Measurements from ENCODE around the gene LARGE2.

The LARGE2 gene

DNA sequence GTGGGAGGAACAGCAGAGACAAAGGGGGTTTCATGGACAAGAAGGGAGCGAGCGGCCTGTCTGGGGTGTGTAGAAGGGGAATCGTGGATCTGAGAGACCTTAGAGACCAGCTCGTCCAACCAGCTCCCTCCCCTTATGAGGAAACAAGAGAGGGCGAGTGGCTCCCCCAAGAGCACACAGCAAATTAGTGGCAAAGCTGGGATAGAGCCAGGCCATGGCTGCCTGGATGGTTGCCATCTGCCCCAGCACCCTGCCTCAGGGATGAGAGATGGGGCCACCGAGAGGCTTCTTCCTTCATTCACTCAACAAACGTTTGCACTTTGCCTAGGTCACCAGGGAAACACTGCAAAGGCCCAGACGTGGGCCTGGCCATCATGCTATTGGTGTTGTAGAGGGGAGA is 32.9 kb upstream of the LARGE2 start:
- Histone ChIP-seq H3K27me3 (ENCODE audit: control insufficient read depth, low read length) (0 out of 2 replicates have a peak, but pooled peaks cover 7% of the 10 kb centered on the region), H3K4me2 (ENCODE audit: low read length) (no peak overlapping the region), H4K20me1 (ENCODE audit: control insufficient read depth, insufficient read depth, low read depth, low read length) (0 out of 2 replicates have a peak, but pooled peaks cover 5% of the 10 kb centered on the region), H3F3A (ENCODE audit: control insufficient read depth, insufficient read depth) (no peaks in the 10 kb centered on the region), H3K9me2 (replicated peaks; ENCODE audit: control insufficient read depth, low read length) (no peaks in the 10 kb centered on the region), H3K9me3 (ENCODE audit: control insufficient read depth, insufficient read depth, low read length) (no peaks in the 10 kb centered on the region), H3K79me2 (ENCODE audit: control insufficient read depth, low read length) (no peaks in the 10 kb centered on the region), H3K36me3 (ENCODE audit: control insufficient read depth, low read length) (no peaks in the 10 kb centered on the region), H3K4me1 (ENCODE audit: control insufficient read depth, low read length) (peaks cover 8% of the 10 kb centered on the region), H3K4me3 (ENCODE audit: low read length) (no peak overlapping the region), H3K27ac (ENCODE audit: low read depth, low read length) (no peak overlapping the region)
- TF ChIP-seq CTCF (IDR thresholded peaks at IDR 0.05; ENCODE audit: low read depth, low read length, poor library complexity, severe bottlenecking) (no peak), EZH2phosphoT487 (IDR thresholded peaks at IDR 0.05; ENCODE audit: borderline replicate concordance, low read length) (no peak)

- TF ChIP-seq CTCF (IDR thresholded peaks at IDR 0.05; ENCODE audit: low read depth, low read length, poor library complexity, severe bottlenecking) (no peak), EZH2phosphoT487 (IDR thresholded peaks at IDR 0.05; ENCODE audit: borderline replicate concordance, low read length) (no peak)
Measured at GRCh38 chr11:45889966-45890365, 32.5 kb upstream of the LARGE2 start.

GRCh38 chr11:45890886-45891550 is 31.4 kb upstream of the LARGE2 start:
- Histone ChIP-seq H3K79me2 (ENCODE audit: control insufficient read depth, low read length) (no peaks in the 10 kb centered on the region), H3K4me2 (ENCODE audit: low read length) (no peak overlapping the region), H3K4me3 (ENCODE audit: low read length) (no peak overlapping the region), H3K27ac (ENCODE audit: low read depth, low read length) (no peak overlapping the region), H3F3A (ENCODE audit: control insufficient read depth, insufficient read depth) (no peaks in the 10 kb centered on the region), H3K4me1 (ENCODE audit: control insufficient read depth, low read length) (peaks cover under 1% of the 10 kb centered on the region; the same call in 1 of the 2 replicates), H3K27me3 (ENCODE audit: control insufficient read depth, low read length) (0 out of 2 replicates have a peak, but pooled peaks cover 3% of the 10 kb centered on the region), H3K9me3 (ENCODE audit: control insufficient read depth, insufficient read depth, low read length) (no peaks in the 10 kb centered on the region), H4K20me1 (ENCODE audit: control insufficient read depth, insufficient read depth, low read depth, low read length) (0 out of 2 replicates have a peak, but pooled peaks cover 4% of the 10 kb centered on the region), H3K9me2 (replicated peaks; ENCODE audit: control insufficient read depth, low read length) (no peaks in the 10 kb centered on the region), H3K36me3 (ENCODE audit: control insufficient read depth, low read length) (no peaks in the 10 kb centered on the region)
- TF ChIP-seq EZH2phosphoT487 (IDR thresholded peaks at IDR 0.05; ENCODE audit: borderline replicate concordance, low read length): no peak

More at GRCh38 chr11:45889966-45890365, 32.5 kb upstream of the LARGE2 start:
- no peaks in the 10 kb centered on the region for H3K9me2 ChIP-seq (replicated peaks; ENCODE audit: control insufficient read depth, low read length)
- H4K20me1 ChIP-seq (ENCODE audit: control insufficient read depth, insufficient read depth, low read depth, low read length): 0 out of 2 replicates have a peak, but pooled peaks cover 5% of the 10 kb centered on the region
- no peak overlapping the region for H3K4me3 ChIP-seq (ENCODE audit: low read length)
- H3K27me3 ChIP-seq (ENCODE audit: control insufficient read depth, low read length): 0 out of 2 replicates have a peak, but pooled peaks cover 7% of the 10 kb centered on the region
- H3K4me1 ChIP-seq (ENCODE audit: control insufficient read depth, low read length): peaks cover 7% of the 10 kb centered on the region
- no peaks in the 10 kb centered on the region for H3K36me3 ChIP-seq (ENCODE audit: control insufficient read depth, low read length)
- no peaks in the 10 kb centered on the region for H3K79me2 ChIP-seq (ENCODE audit: control insufficient read depth, low read length)
- H3K4me2 ChIP-seq (ENCODE audit: low read length): no peak overlapping the region
- H3K9me3 ChIP-seq (ENCODE audit: control insufficient read depth, insufficient read depth, low read length): no peaks in the 10 kb centered on the region
- H3F3A ChIP-seq (ENCODE audit: control insufficient read depth, insufficient read depth): no peaks in the 10 kb centered on the region
- H3K27ac ChIP-seq (ENCODE audit: low read depth, low read length): no peak overlapping the region

DNA sequence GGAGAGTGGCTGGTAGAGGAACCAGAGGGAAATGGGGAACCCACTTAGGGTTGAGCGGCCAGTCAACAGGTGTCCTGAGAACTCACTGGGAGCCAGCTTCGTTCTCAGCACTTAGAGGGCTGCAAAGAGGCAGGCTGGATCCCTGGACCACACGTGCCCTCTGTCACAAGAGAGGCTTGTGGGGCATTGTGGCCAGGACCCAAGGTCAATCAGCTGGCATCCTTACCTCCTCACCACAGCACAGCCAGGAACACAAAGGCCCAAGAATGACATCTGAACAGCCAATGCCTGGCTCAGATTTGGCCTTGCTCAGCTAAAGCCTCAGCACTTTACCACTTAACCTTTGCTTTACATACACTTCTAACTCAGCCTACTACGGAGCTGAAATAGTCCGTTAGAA is 29.6 kb upstream of the LARGE2 start:
- Histone ChIP-seq H3K4me2 (ENCODE audit: low read length) (no peak overlapping the region), H3K9me3 (ENCODE audit: control insufficient read depth, insufficient read depth, low read length) (no peaks in the 10 kb centered on the region), H3K36me3 (ENCODE audit: control insufficient read depth, low read length) (no peaks in the 10 kb centered on the region), H3K4me3 (ENCODE audit: low read length) (no peak overlapping the region), H3K4me1 (ENCODE audit: control insufficient read depth, low read length) (no peaks in the 10 kb centered on the region), H3K79me2 (ENCODE audit: control insufficient read depth, low read length) (no peaks in the 10 kb centered on the region), H3F3A (ENCODE audit: control insufficient read depth, insufficient read depth) (no peaks in the 10 kb centered on the region), H3K27ac (ENCODE audit: low read depth, low read length) (no peak overlapping the region), H3K9me2 (replicated peaks; ENCODE audit: control insufficient read depth, low read length) (no peaks in the 10 kb centered on the region), H3K27me3 (ENCODE audit: control insufficient read depth, low read length) (peaks cover 4% of the 10 kb centered on the region; the same call in 1 of the 2 replicates), H4K20me1 (ENCODE audit: control insufficient read depth, insufficient read depth, low read depth, low read length) (no peaks in the 10 kb centered on the region)
- no peak for TF ChIP-seq EZH2phosphoT487 (IDR thresholded peaks at IDR 0.05; ENCODE audit: borderline replicate concordance, low read length)
- no peak for TF ChIP-seq CTCF (IDR thresholded peaks at IDR 0.05; ENCODE audit: low read depth, low read length, poor library complexity, severe bottlenecking)

Measured in DOHH2 (cell line).